ENCODE measurements around the gene HYAL2.

DNA sequence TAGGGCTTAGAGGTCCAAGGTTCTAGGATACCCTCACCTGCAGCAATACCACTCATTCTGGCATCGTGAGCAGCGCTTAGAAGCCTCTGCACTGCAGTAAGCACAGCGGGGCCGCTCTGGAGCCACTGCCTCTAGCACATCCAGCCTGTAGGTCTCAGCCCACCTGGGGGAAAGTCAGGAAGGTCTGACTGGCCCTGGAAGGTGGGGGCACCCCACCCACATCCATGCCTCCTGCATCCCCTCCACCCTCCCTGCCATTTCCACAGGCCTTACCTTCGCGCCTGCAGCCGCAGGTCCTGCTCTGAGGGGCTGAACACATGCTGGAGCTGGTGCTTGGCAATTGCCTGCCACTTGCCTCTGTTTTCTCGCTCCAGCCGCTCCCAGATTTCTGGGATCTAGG is 19.0 kb upstream of the HYAL2 start:
- no peak for TF ChIP-seq POLR2AphosphoS5 (IDR thresholded peaks at IDR 0.05; ENCODE audit: low read depth, low read length)
- TF ChIP-seq, protein P1, sequence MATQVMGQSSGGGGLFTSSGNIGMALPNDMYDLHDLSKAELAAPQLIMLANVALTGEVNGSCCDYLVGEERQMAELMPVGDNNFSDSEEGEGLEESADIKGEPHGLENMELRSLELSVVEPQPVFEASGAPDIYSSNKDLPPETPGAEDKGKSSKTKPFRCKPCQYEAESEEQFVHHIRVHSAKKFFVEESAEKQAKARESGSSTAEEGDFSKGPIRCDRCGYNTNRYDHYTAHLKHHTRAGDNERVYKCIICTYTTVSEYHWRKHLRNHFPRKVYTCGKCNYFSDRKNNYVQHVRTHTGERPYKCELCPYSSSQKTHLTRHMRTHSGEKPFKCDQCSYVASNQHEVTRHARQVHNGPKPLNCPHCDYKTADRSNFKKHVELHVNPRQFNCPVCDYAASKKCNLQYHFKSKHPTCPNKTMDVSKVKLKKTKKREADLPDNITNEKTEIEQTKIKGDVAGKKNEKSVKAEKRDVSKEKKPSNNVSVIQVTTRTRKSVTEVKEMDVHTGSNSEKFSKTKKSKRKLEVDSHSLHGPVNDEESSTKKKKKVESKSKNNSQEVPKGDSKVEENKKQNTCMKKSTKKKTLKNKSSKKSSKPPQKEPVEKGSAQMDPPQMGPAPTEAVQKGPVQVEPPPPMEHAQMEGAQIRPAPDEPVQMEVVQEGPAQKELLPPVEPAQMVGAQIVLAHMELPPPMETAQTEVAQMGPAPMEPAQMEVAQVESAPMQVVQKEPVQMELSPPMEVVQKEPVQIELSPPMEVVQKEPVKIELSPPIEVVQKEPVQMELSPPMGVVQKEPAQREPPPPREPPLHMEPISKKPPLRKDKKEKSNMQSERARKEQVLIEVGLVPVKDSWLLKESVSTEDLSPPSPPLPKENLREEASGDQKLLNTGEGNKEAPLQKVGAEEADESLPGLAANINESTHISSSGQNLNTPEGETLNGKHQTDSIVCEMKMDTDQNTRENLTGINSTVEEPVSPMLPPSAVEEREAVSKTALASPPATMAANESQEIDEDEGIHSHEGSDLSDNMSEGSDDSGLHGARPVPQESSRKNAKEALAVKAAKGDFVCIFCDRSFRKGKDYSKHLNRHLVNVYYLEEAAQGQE (IDR thresholded peaks at IDR 0.05; ENCODE audit: insufficient read depth in 1 of 2, low read depth in 2 of 2, low read length in 2 of 2) = no peak
